ENCODE results near the gene RAPGEF1.

The RAPGEF1 gene

GRCh38 chr9:131704988-131705387 lies 34.9 kb downstream of the RAPGEF1 start:
- no peak for DNase-seq (ENCODE audit: low spot score)

- DNase-seq (ENCODE audit: low spot score), result no peak
Observed at GRCh38 chr9:131704141-131704983, 35.5 kb downstream of the RAPGEF1 start.

GRCh38 chr9:131703697-131704096 lies 36.2 kb downstream of the RAPGEF1 start:
- no peak for DNase-seq (ENCODE audit: low spot score)

GRCh38 chr9:131702911-131703310 lies 37.0 kb downstream of the RAPGEF1 start:
- no peak for DNase-seq (ENCODE audit: low spot score)

- DNase-seq (ENCODE audit: low spot score), result no peak
Observed at GRCh38 chr9:131701789-131702337, 38.0 kb downstream of the RAPGEF1 start.

GRCh38 chr9:131701436-131701781 lies 38.5 kb downstream of the RAPGEF1 start:
- no peak for DNase-seq (ENCODE audit: low spot score)

- DNase-seq (ENCODE audit: low spot score), result no peak
Observed at GRCh38 chr9:131700765-131701435, 39.0 kb downstream of the RAPGEF1 start.

GRCh38 chr9:131700076-131700475 lies 39.8 kb downstream of the RAPGEF1 start:
- DNase-seq (ENCODE audit: low spot score), result no peak

- no peak for DNase-seq (ENCODE audit: low spot score)
Observed at GRCh38 chr9:131698618-131698985, 41.3 kb downstream of the RAPGEF1 start.

- DNase-seq (ENCODE audit: low spot score), result no peak
Observed at GRCh38 chr9:131697908-131698617, 41.8 kb downstream of the RAPGEF1 start.

GRCh38 chr9:131697097-131697496 lies 42.8 kb downstream of the RAPGEF1 start:
- peak; percentile 47 for DNase-seq (ENCODE audit: low spot score)

GRCh38 chr9:131695836-131696460 lies 43.9 kb downstream of the RAPGEF1 start:
- DNase-seq (ENCODE audit: low spot score), result no peak

GRCh38 chr9:131695366-131695765 lies 44.5 kb downstream of the RAPGEF1 start:
- DNase-seq (ENCODE audit: low spot score), result no peak

- DNase-seq (ENCODE audit: low spot score), result no peak
Observed at GRCh38 chr9:131693651-131694597, 46.0 kb downstream of the RAPGEF1 start.

- DNase-seq (ENCODE audit: low spot score), result no peak
Observed at GRCh38 chr9:131692612-131693562, 47.0 kb downstream of the RAPGEF1 start.

- no peak for DNase-seq (ENCODE audit: low spot score)
Observed at GRCh38 chr9:131691969-131692611, 47.8 kb downstream of the RAPGEF1 start.

- no peak for DNase-seq (ENCODE audit: low spot score)
Observed at GRCh38 chr9:131690941-131691573, 48.8 kb downstream of the RAPGEF1 start.

- DNase-seq (ENCODE audit: low spot score), result no peak
Observed at GRCh38 chr9:131690462-131690861, 49.4 kb downstream of the RAPGEF1 start.

GRCh38 chr9:131688377-131688776 lies 51.5 kb downstream of the RAPGEF1 start:
- no peak for DNase-seq (ENCODE audit: low spot score)
